Measurements from ENCODE around the gene FDX1.
A peak's percentile ranks its signal among the peaks of the same experiment; 100 is the strongest.
"Not testable (repeated sequence)": the region's sequence is repeated elsewhere in the genome, so short reads cannot be mapped to it uniquely, and the experiment has no call there.

The FDX1 gene, protein sequence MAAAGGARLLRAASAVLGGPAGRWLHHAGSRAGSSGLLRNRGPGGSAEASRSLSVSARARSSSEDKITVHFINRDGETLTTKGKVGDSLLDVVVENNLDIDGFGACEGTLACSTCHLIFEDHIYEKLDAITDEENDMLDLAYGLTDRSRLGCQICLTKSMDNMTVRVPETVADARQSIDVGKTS

GRCh38 chr11:110429731-110430266, at the start of gene FDX1:
FDX1 (plus strand) TSS chr11:110429948; CDS start chr11:110430121, 173 bp downstream.
- TF ChIP-seq EZH2phosphoT487 (IDR thresholded peaks at IDR 0.05; ENCODE audit: low read depth): no peak
- TF ChIP-seq CTCF (IDR thresholded peaks at IDR 0.05; ENCODE audit: low read depth, low read length): peak; percentile 54
- Histone ChIP-seq H3K9me3 (ENCODE audit: insufficient read depth, low read length) (no peaks in the 10 kb centered on the region), H3K4me3 (ENCODE audit: low read length) (peak within 1 kb of the TSS; percentile 94), H3K4me1 (ENCODE audit: low read length) (peaks cover 18% of the 10 kb centered on the region), H3K4me2 (ENCODE audit: low read length) (peak within 1 kb of the TSS; percentile 95), H2AFZ (ENCODE audit: low read depth, low read length) (peak within 1 kb of the TSS; percentile 90), H3K27ac (ENCODE audit: low read length) (peak within 1 kb of the TSS; percentile 53), H4K20me1 (ENCODE audit: insufficient read depth, low read length) (peaks cover 19% of the 10 kb centered on the region; the same call in 1 of the 2 replicates), H3K79me2 (ENCODE audit: low read length) (peaks cover 33% of the 10 kb centered on the region), H3K36me3 (replicated peaks; ENCODE audit: low read depth, low read length) (no peaks in the 10 kb centered on the region), H3K27me3 (ENCODE audit: low read depth, low read length) (no peaks in the 10 kb centered on the region), H3K9ac (ENCODE audit: low read length) (peak within 1 kb of the TSS; percentile 72)

- Histone ChIP-seq H4K20me1 (ENCODE audit: insufficient read depth, low read length) (no peaks in the 10 kb centered on the region), H2AFZ (ENCODE audit: low read depth, low read length) (no peak overlapping the region), H3K27me3 (ENCODE audit: low read depth, low read length) (no peaks in the 10 kb centered on the region), H3K27ac (ENCODE audit: low read length) (no peak overlapping the region), H3K4me2 (ENCODE audit: low read length) (no peak overlapping the region), H3K36me3 (replicated peaks; ENCODE audit: low read depth, low read length) (no peaks in the 10 kb centered on the region), H3K9ac (ENCODE audit: low read length) (no peak overlapping the region), H3K4me3 (ENCODE audit: low read length) (no peak overlapping the region), H3K9me3 (ENCODE audit: insufficient read depth, low read length) (no peaks in the 10 kb centered on the region), H3K4me1 (ENCODE audit: low read length) (peaks cover 12% of the 10 kb centered on the region), H3K79me2 (ENCODE audit: low read length) (no peaks in the 10 kb centered on the region)
- TF ChIP-seq CTCF (IDR thresholded peaks at IDR 0.05; ENCODE audit: low read depth, low read length): no peak
- no peak for TF ChIP-seq EZH2phosphoT487 (IDR thresholded peaks at IDR 0.05; ENCODE audit: low read depth)
Measured at GRCh38 chr11:110380836-110381622, 48.7 kb upstream of the FDX1 start.

- not testable (repeated sequence) for H3K9me3 ChIP-seq (ENCODE audit: insufficient read depth, low read length); H3K9ac ChIP-seq (ENCODE audit: low read length); H3K4me2 ChIP-seq (ENCODE audit: low read length); H4K20me1 ChIP-seq (ENCODE audit: insufficient read depth, low read length); H3K4me1 ChIP-seq (ENCODE audit: low read length); H2AFZ ChIP-seq (ENCODE audit: low read depth, low read length); H3K27me3 ChIP-seq (ENCODE audit: low read depth, low read length); H3K4me3 ChIP-seq (ENCODE audit: low read length); H3K36me3 ChIP-seq (replicated peaks; ENCODE audit: low read depth, low read length); H3K27ac ChIP-seq (ENCODE audit: low read length); H3K79me2 ChIP-seq (ENCODE audit: low read length)
Measured at GRCh38 chr11:110388231-110388630, 41.5 kb upstream of the FDX1 start.

DNA sequence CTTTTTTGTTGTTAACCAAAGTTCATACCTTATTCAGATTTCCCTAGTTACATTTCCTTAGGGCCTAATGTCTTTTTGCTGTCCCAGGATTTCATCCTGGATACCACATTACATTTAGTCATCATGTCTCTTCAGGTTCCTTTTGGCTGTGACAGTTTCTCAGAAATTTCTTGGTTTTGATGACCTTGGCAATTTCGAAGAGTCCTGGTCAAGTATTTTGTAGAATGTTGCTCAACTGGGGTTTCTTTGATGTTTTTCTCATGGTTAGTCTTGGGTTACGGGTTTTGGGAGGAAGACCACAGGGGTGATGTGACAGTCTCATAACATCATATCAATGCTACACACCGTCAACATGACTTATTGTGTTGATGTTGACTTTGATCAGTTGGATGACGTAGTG, 39.8 kb upstream of the FDX1 start:
- no peaks in the 10 kb centered on the region for H3K4me1 ChIP-seq (ENCODE audit: low read length)
- H3K79me2 ChIP-seq (ENCODE audit: low read length): no peaks in the 10 kb centered on the region
- no peak overlapping the region for H2AFZ ChIP-seq (ENCODE audit: low read depth, low read length)
- no peak overlapping the region for H3K4me2 ChIP-seq (ENCODE audit: low read length)
- no peaks in the 10 kb centered on the region for H4K20me1 ChIP-seq (ENCODE audit: insufficient read depth, low read length)
- no peaks in the 10 kb centered on the region for H3K36me3 ChIP-seq (replicated peaks; ENCODE audit: low read depth, low read length)
- H3K9me3 ChIP-seq (ENCODE audit: insufficient read depth, low read length): no peaks in the 10 kb centered on the region
- TF ChIP-seq CTCF (IDR thresholded peaks at IDR 0.05; ENCODE audit: low read depth, low read length): no peak
- no peak for TF ChIP-seq EZH2phosphoT487 (IDR thresholded peaks at IDR 0.05; ENCODE audit: low read depth)
- no peak overlapping the region for H3K27ac ChIP-seq (ENCODE audit: low read length)
- H3K27me3 ChIP-seq (ENCODE audit: low read depth, low read length): no peaks in the 10 kb centered on the region
- no peak overlapping the region for H3K9ac ChIP-seq (ENCODE audit: low read length)
- no peak overlapping the region for H3K4me3 ChIP-seq (ENCODE audit: low read length)

Measured in OCI-LY3 (cell line).